DND-41 (cell line): ENCODE data around the gene ATP9B.

ENCODE experiments used
- CTCF ChIP-seq: IDR thresholded peaks from 2 replicates; pipeline ENCODE4 v1.5.1; 2012; ENCODE audit warnings: borderline replicate concordance, low read length, moderate library complexity, mild to moderate bottlenecking; ENCODE audit not compliant: poor library complexity, severe bottlenecking; ENCODE audit errors: extremely low read depth
- EZH2 ChIP-seq: IDR thresholded peaks from 3 replicates; pipeline ENCODE4 v1.6.1; 2012; ENCODE audit warnings: borderline replicate concordance, low read depth, mild to moderate bottlenecking, moderate library complexity, low read length, inconsistent platforms; ENCODE audit not compliant: severe bottlenecking

DNA sequence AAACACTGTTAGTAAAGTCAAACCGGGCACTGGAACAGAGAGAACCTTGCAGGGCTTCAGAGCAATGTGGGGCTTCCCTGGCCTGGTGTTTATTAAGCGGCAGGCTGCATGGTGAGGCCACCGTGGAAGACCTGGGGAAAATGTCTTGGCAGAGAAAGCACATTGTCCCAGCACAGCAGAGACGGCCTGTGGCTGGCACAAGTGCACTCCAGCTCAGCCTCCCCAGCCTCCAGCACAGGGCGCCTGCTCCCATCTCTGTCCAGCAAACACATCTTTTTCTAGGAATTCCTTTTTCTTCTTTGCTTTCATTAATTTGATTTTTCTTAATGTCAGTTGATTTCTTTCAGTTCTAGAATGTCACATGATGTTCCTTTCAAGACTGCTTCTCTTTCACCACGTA, 188.3 kb downstream of the ATP9B start:
- TF ChIP-seq CTCF (no peak), EZH2 (no peak)
